Inflammatory macrophage treated with lipopolysaccharide for 4 hours (primary cell): ENCODE results near the gene NBEAL1.
"Not testable (repeated sequence)": the region's sequence is repeated elsewhere in the genome, so short reads cannot be mapped to it uniquely, and the experiment has no call there.

Experiments used
- DNase-seq: peaks from one replicate; pipeline ENCODE4 v3.0.0-alpha.2; 2020

The NBEAL1 gene

DNA sequence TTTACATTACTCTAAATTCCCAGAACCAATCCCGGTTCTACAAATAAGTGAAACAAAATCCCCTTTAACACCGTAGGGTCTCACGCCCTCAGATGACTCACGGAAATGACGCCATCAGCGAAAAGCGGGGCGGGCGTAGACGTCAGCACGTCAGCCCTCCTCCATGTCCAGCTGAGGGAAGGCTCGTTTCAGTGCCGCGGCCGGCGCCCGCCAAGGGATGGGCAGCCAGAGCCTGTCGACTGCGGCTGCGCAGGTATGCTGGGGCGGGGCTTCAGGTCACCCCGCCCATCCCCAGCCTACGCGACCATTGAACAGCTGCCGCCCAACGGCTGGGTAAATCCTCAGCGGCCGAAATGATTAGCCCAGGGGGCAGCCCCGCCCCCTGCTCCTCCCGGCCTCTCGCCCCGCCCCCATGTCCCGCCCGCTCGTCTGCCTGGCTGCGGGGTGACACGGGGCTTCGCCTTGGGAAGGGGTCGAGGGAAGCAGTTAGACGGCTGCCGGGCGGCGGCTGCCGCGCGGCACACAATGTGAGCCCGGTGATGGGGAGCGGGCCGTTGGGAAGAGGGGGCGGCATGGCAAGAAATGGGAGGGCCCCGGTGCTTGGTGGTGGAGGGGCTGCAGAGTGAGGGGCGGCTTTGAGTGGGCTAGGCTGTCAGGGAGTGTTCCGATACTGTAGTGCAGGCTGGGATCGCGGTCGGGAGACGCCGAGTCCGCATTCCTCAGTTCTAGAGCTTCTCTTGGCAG, at the start of gene NBEAL1:
TSS of gene NBEAL1 (plus strand) at position 420 of the 744 bp plus-strand sequence. CDS start 1,510 bp downstream, outside the sequence.
- DNase-seq = peak; percentile 99

DNA sequence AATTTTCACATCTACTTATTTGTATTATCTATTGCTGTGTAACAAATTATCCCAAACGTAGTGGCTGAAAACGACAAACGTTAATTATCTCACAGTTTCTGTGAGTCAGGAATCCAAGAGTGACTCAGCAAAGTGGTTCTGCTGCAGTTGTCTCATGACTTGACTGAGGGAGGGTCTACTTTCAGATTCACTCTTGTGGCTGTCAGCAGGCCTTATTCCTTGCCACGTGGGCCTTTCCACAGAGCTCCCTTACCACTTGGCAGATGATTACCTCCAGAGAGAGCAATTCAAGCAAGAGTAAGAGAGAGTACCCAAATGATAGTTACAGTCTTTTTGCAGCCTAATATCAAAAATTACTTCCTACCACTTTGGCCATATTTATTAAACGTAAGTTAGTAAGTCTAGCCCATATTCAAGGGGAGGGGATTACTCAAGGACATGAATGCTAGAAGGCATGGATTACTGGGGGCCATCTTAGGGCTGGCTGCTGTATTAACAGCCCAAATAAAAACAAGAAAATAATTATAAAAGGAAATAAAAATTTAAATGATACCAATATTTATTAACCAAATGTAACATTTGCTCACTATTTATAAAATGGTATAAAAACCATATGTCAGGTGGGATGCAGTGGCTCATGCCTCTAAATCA, 48.7 kb upstream of the NBEAL1 start:
- DNase-seq = peak; percentile 94

DNA sequence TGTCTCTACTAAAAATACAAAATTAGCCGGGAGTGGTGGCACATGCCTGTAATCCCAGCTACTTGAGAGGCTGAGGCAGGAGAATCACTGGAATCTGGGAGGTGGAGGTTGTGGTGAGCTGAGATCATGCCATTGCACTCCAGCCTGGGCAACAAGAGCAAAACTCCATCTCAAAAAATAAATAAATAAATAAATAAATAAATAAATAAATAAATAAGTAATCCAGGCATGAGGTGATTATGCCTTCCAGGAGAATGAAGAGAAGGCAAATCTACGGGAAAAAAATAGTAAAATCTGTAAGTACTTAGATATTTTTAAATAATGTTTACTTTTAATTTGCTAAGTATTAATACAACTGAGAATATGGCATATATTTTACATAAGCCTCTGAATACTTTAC, 45.3 kb upstream of the NBEAL1 start:
- DNase-seq = not testable (repeated sequence)

DNA sequence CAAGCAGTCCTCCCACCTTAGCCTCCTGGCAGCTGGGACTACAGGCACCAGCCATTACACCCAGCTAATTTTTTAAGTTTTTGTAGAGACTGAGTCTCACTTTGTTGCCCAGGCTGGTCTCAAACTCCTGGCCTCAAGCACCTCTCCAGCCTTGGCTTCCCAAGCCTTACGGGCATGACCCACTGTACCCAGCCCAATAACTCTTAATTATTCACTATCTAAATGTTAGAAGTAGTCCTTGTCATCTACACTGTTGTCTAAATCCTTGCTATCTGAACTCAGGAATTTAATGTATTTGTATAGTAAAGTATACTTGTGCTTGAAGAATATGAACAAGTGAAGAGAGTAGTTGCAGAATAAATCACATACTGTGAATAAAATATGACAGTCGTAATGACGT, 37.9 kb upstream of the NBEAL1 start:
- DNase-seq = no peak

DNA sequence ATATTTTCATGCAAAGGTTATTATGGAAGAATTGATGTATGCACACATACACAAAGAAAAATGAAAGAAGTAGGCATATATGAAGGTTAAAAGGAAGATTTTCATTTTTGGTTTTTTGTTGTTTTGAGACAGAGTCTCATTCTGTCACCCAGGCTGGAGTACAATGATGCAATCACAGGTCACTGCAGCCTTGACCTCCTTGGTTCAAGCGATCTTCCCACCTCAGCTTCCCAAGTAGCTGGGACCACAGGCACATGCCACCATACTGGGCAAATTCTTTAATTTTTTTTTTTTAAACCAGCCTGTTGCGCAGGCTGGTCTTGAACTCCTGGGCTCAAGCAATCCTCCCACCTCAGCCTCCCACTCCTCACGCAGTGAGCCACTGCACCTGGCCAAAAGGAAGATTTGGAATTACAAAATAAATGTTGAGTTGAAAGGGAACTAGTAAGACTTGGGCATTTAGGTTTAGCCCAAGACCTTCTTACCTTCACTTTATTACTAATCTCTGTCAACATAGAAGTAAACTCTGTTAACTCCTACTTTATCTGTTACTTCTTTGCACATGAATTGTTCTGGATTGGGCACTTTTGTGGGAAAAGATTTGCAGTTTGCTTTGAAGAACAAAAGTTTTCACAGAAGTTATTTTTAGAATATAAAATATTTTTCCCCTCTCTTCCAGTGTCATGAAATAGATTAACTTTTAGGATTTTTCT, 31.7 kb upstream of the NBEAL1 start:
- no peak for DNase-seq

DNA sequence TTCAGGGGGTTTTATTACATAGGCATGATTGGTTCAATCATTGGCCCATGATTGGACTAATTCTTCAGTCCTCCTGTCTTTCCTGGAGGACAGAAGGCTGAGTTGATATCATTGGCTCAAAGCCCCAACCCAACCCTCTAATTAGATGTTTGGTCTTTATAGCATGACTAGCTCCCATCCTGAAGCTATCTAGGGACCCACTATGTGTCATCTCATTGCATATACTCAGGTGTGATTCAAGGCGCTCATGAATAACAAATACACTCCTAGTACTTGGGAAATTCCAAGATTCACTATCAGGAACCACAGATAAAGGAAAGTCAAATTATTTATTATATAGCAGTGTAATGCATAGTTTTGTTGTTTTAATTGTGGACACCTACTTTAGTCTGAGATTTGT, 24.9 kb upstream of the NBEAL1 start:
- DNase-seq = no peak

DNA sequence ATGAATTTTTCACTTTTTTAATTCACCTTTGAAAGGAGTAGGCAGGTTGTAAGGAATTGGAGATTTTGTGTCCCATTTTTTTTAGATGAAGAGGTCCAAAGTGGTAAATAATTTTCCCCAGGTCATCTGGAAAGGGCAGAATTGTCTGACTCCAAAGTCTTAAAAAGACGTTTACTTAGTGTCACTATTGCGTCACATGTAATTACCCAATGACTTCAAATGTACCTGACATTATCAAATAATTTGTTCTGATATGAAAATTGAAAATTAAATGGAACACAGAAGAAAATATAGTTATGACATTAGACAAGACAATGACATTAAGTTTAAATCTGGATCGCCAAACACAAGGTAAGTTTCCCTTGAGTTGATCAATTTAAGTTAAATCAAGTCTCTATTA, 24.2 kb upstream of the NBEAL1 start:
- DNase-seq = no peak

DNA sequence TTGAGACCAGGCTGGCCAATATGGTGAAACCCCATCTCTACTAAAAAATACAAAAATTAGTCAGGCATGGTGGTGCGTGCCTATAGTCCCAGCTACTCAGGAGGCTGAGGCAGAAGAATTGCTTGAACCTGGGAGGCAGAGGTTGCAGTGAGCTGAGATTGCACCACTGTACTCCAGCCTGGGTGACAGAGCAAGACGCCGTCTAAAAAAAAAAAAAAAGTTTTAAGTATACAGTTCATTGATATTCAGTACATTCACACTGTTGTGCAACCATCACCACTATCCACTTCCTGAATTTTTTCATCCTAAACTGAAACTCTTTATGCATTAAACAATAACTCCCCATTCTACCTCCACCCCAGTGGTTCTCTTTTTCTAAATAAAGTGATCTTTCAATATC, 17.6 kb upstream of the NBEAL1 start:
- DNase-seq = peak; percentile 95

DNA sequence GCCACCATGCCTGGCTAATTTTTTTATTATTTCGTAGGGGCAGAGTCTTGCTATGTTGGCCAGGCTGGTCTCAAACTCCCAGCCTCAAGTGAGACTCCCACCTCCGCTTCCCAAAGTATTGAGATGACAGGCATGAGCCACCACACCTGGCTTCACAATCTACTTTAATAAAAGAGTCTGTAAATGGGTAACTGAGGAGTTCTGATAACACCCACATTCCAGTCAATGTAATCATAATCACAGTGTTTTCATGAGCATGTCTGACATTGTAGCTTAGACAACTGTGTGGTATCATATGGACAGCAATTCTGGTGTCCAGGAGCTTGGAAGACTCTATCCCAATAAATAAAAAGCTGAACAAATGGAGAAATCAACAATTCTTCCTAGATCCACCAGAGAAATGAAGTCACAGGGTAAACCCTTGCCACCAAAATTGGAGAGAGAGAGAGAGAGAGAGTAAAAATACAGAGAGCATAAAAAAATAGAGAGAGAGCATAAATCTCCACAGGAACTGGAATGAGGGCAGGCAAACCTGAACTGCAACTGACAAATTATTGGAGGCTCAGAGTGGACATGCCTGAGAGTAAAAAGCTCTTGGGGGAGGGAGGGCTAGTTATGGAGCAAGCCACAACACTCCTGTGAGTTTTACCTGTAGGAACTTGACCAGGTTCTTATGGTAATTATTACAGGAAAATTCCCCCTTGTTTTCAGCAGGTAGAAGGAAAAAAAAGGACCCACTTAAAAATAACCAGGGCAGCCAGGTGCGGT, 12.4 kb upstream of the NBEAL1 start:
- no peak for DNase-seq

DNA sequence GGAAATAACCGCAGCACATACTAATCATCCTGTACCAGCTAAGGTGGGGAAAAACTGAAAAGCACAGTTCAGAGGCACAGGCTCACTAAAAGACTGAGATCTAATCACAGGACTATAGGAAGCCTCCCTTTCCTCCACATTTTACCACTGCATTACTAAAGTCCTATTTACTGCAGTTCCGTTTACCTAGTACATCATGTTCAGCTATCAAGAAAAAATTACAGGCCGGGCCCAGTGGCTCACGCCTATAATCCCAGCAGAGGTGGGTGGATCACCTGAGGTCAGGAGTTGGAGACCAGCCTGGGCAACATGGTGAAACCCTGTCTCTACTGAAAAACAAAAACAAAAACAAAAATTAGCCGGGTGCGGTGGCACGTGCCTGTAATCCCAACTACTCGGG, 11.0 kb upstream of the NBEAL1 start:
- no peak for DNase-seq

DNA sequence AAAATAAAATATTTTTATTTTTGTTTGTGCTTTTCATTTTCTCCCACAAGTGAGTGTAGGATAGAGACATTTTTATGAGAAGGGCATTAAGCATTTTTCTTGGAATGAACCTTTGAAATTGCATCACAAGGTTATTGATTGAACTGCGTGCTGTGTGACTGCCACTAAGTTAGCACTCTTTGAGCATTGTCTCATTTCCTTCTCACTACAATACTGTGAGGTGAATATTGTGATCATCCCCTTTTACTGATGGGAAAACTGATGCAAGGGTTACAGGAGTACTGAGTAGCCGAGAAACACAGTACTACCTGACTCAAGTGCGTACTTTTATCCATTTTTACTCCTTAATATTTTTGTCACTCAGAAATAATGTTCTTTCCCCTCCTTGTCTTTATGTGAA, 2.0 kb downstream of the NBEAL1 start:
- DNase-seq = no peak

DNA sequence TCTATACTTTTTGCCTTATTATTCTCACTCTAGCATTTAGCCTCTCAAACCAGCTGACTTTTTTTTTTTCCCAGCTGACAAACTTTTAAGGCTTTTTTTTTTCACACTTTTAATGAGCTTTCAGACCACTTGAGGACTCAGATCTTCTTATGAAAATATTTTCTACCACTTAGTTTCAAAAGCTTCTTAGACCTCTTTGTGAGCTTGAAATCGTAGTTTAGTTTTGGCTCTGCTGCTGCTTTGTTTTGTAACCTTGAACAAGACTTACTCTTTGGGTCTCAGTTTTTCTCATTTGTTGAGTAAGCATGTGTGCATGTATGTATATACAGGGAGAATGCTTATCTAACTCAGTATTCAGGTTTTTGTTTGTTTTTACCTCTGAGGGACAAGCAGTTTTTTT, 3.5 kb downstream of the NBEAL1 start:
- DNase-seq = no peak

DNA sequence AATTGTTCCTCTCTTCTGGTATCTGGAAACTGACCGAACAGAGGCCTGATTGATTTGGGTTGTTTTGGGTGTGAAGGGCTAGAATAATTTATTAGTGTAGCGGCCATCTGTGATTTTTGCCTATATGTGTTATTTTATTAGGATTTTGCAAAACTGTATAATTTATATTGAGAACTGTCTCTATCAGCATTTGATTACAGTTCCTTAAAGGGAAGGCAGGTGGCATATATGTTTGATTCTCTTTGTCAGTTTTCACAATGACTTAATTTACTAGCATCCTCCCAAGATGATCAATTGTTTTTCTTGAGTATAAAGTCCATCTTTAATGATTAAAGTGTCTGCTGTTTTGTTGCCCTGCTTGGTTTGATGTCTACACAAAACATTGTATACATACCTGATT, 4.5 kb downstream of the NBEAL1 start:
- no peak for DNase-seq

DNA sequence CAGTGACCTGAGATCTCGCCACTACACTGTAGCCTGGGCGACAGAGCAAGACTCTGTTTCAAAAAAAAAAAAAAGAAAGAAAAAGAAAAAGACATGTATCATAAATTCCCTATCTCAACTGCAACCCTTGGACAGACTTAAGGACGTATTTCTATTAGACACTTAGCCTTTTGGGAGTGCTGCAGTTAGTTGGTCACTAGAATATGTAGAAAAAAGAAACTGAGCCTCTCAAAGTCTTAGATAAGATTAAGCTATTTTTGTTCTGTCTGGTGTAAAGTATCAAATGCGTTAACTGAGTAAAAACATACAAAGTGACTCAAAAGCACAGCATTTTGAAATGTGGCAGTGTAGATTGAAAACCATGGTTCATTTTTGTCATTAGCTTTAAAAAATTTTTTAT, 7.3 kb downstream of the NBEAL1 start:
- DNase-seq = no peak

DNA sequence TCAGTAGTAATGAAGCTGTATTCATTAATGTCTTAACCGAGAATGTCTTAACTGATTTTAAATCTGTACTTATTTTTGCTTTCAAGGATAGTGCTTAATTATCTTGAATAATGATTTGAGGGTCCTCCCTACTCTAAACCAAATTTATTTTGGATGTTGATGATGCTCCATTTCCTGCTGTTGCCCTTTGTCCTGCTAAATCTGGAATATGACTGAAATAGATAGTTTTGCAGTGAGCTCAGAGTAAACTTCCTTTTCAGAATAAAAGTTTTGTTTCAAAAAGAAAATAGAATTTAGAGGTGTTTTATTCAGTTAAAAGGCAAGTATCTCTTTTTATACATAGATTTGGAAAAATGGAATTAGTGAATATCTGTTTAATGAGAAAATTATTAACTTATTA, 8.1 kb downstream of the NBEAL1 start:
- DNase-seq = no peak

DNA sequence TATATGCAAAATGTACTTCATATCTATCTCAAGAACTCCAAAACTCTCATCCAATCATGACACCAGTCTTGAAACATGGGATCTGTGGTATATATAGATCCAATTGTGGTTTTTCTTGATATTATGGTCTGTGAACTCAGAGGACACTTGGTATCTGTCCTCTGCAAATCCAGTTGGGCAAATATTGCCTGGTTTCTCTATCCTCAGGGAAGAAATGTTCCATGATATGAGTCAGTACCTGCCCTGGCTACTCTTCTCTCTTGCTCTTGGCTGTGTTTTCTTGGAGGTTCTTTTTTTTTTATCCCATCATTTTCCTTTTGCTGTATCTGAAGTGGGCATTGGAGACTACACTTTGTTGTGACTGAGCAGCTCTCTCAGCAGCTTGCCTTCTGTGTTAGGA, 10.9 kb downstream of the NBEAL1 start:
- DNase-seq = no peak

DNA sequence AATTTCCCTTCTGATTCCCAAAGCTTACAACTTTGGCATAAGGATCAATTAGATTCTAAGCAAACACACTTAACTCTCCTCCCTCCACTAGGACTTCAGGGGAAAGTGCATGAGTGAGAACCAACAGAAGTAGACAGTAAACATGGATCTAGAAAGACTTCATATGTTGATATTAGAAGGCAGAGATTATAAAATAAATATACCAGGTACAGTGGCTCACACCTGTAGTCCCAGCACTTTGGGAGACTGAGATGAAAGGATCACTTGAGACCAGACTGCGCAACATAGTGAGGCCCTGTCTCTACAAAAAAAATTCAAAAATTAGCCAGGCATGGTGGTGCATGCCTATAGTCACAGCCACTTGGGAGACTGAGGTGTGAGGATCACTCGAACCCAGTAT, 15.9 kb downstream of the NBEAL1 start:
- no peak for DNase-seq

DNA sequence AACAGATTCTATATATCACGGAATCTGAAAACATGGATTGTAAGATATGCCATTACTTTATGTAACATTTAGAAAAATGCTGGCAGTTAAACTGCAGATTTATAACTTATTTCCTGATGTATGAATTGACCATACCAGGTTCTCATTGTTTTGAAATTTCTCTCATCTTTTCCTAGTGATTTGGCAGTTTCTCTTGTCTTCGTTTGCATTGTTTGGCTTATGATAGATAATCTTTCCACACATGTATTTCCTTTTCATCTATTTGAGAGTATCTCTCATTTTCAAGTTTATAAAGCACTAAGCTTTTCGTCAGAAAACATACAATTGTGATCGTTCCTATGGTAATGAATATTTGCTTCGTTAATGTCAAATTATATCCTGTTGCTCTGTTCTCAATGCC, 16.3 kb downstream of the NBEAL1 start:
- no peak for DNase-seq

DNA sequence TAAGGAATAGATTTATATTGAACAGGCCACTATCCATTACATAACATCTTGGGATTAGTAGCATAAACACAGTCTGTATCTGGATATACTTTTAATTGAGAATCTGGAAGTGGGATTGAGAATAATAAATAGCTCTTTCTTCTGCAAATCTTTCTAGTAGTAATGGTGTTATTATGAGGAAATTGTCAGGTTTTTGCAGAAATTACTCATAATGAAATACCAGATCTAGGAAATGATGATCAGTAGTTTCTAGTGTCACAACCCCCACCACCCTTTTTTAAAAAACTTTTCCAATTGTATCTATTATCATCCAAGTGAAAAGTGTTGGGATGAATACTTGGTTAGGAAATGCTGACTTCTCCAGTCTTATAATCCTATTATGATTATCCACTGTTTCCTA, 18.7 kb downstream of the NBEAL1 start:
- DNase-seq = peak; percentile 28

DNA sequence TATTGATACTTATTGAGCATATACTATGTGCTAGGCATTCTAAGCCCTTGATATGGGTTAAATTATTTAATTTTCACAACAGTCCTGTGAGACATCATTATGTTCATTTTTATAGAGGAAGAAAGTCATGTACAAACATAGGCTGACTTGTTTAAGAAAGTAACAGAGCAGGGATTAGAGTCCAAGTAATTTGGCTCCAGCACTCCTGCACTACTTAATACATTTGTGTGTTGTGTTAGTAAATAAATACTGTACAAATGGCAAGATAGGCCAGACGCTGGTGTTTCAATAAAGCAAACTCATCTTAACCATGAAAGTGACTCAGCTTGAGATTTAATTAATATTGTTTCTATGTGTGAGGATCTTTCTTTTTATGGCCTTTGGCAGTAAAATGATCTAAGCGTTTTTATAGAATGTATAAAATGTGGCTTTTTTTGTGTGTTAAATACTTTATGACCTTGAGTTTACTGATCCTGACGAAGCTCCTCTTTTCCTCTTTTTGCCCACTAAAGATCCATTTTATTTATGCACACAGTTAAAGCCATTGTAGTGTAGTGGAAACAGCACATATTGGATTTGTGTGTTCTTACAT, 21.3 kb downstream of the NBEAL1 start:
- DNase-seq = no peak

DNA sequence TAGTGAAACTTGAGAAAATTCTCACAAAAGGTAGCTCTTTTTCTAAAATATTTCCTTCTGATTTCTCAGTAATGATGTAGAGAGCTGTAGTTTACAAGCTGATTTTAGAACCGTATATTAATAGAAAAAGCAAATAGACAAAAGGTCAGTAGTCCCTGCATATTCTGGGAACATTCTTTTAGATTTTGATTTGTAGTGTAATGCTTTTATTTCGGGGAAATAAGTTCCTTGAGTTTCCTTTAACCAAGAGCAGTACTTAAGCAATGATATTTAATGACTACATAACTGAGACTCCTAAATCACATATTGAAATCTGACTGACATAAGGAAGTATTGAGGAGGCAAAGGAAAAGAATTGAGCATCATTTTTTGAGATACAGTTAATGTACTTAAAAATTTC, 22.4 kb downstream of the NBEAL1 start:
- no peak for DNase-seq

DNA sequence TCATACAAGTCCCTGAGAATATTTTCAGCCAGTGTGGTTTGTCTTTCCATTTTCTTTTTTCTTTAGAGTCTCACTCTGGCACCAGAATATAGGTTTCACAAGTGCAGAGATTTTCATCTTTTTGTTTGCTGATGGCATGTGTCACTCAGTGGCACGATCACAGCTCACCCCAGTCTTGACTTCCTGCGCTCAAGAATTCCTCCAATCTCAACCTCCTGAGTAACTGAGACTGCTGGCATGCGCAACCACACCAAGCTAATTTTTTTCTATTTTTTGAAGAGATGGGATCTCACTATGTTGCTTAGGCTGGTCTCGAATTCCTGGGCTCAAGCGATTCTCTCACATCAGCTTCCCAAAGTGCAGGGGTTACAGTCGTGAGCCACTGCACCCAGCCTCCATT, 23.9 kb downstream of the NBEAL1 start:
- no peak for DNase-seq

DNA sequence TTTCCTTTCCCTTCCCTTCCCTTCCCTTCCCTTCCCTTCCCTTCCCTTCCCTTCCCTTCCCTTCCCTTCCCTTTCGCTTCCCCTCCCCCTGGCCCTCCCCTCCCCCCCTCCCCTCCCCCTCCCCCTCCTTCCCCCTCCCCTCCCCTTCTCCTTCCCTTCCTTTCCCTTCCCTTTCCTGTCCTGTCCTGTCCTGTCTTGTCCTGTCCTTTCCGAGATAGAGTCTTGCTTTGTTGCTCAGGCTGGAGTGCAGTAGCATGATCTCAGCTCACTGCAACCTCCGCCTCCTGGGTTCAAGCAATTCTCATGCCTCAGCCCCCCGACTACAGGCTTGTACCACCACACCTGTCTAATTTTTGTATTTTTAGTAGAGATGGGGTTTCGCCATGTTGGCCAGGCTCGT, 24.5 kb downstream of the NBEAL1 start:
- not testable (repeated sequence) for DNase-seq
